HEK293T (cell line): ENCODE data around the gene BACH2.

ENCODE experiments used
- CTCF ChIA-PET: fragments of 350-600 bp; formaldehyde crosslinking; extraction: SDS; loops from one replicate; lab custom pipeline; 2021; ENCODE audit warnings: antibody characterized with exemption, inconsistent platforms; lab: Yijun Ruan, JAX
- POLR2A ChIA-PET: fragments of 350-600 bp; formaldehyde crosslinking; extraction: SDS; loops from one replicate; lab custom pipeline; 2020; ENCODE audit warnings: antibody characterized with exemption, inconsistent platforms; lab: Yijun Ruan, JAX
- DNase-seq: peaks from one replicate; pipeline ENCODE4 v3.0.0; 2012; ENCODE audit warnings: mixed read lengths; ENCODE audit errors: extremely low spot score
- ARNT ChIP-seq: fragments of 450-650 bp; IDR thresholded peaks from 2 replicates; pipeline ENCODE4 v1.6.1; 2017; ENCODE audit warnings: mild to moderate bottlenecking
- BHLHE40 ChIP-seq: fragments of 450-650 bp; IDR thresholded peaks from 2 replicates; pipeline ENCODE4 v1.6.1; 2016; ENCODE audit warnings: mild to moderate bottlenecking, moderate library complexity, borderline replicate concordance
- CTBP1 ChIP-seq: fragments of 450-650 bp; IDR thresholded peaks from 2 replicates; pipeline ENCODE4 v1.6.1; 2016; ENCODE audit warnings: borderline replicate concordance
- ELF4 ChIP-seq: fragments of 450-650 bp; IDR thresholded peaks from 2 replicates; pipeline ENCODE4 v1.6.1; 2017; ENCODE audit warnings: antibody characterized with exemption
- FOXA1 ChIP-seq: fragments of 450-650 bp; IDR thresholded peaks from 2 replicates; pipeline ENCODE4 v1.6.1; 2016; ENCODE audit warnings: mild to moderate bottlenecking
- FOXK2 ChIP-seq: fragments of 450-650 bp; IDR thresholded peaks from 2 replicates; pipeline ENCODE4 v1.6.1; 2016; ENCODE audit warnings: mild to moderate bottlenecking
- FOXM1 ChIP-seq: fragments of 450-650 bp; IDR thresholded peaks from 2 replicates; pipeline ENCODE4 v1.6.1; 2017; ENCODE audit warnings: mild to moderate bottlenecking, borderline replicate concordance
- HDGF ChIP-seq: fragments of 450-650 bp; IDR thresholded peaks from 2 replicates; pipeline ENCODE4 v1.6.1; 2017; ENCODE audit warnings: antibody characterized with exemption, borderline replicate concordance
- L3MBTL2 ChIP-seq: fragments of 450-650 bp; conservative IDR thresholded peaks from 2 replicates; pipeline ENCODE4 v1.6.1; 2016; ENCODE audit warnings: mild to moderate bottlenecking
- LEF1 ChIP-seq: fragments of 450-650 bp; IDR thresholded peaks from 2 replicates; pipeline ENCODE4 v1.6.1; 2017; ENCODE audit warnings: mild to moderate bottlenecking, borderline replicate concordance
- NFRKB ChIP-seq: fragments of 450-650 bp; IDR thresholded peaks from 2 replicates; pipeline ENCODE4 v1.6.1; 2016; ENCODE audit warnings: mild to moderate bottlenecking, moderate library complexity
- SP1 ChIP-seq: fragments of 450-650 bp; IDR thresholded peaks from 2 replicates; pipeline ENCODE4 v1.6.1; 2017
- SUZ12 ChIP-seq: fragments of 450-650 bp; IDR thresholded peaks from 2 replicates; pipeline ENCODE4 v1.6.1; 2016; ENCODE audit warnings: mild to moderate bottlenecking
- TARDBP ChIP-seq: fragments of 450-650 bp; IDR thresholded peaks from 2 replicates; pipeline ENCODE4 v1.6.1; 2016
- ZNF384 ChIP-seq: fragments of 450-650 bp; IDR thresholded peaks from 2 replicates; pipeline ENCODE4 v1.6.1; 2016
- TF ChIP-seq, protein P1 (sequence below): fragments of 450-650 bp; IDR thresholded peaks from 2 replicates; pipeline ENCODE4 v1.6.1; 2016

Gene BACH2

DNA sequence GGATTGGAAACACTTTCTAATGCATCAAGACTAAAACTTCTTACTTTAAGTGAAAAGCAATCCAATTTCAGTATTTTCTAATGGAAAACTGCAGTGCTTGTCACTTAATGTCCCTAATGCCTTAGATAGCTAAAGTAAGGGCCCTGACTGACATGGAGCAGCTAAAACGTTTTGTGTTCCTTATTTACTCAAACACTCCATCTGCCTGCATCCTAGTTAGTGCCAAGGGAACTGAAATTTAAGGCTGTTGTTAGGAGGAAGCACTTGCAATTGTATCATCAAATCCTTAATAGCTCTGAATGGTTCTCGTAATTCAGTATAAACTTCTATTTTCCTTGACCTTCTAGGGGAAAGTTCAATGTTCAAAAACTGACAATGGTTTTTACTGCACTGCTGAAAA lies 274.9 kb downstream of the BACH2 start:
- CTCF ChIA-PET = no interaction called here
- POLR2A ChIA-PET = no interaction called here
- TF ChIP-seq FOXK2 = no peak
- no peak for TF ChIP-seq ZNF384
- TF ChIP-seq SUZ12 = no peak
- TF ChIP-seq, protein P1, sequence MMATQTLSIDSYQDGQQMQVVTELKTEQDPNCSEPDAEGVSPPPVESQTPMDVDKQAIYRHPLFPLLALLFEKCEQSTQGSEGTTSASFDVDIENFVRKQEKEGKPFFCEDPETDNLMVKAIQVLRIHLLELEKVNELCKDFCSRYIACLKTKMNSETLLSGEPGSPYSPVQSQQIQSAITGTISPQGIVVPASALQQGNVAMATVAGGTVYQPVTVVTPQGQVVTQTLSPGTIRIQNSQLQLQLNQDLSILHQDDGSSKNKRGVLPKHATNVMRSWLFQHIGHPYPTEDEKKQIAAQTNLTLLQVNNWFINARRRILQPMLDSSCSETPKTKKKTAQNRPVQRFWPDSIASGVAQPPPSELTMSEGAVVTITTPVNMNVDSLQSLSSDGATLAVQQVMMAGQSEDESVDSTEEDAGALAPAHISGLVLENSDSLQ = no peak
- DNase-seq = no peak

DNA sequence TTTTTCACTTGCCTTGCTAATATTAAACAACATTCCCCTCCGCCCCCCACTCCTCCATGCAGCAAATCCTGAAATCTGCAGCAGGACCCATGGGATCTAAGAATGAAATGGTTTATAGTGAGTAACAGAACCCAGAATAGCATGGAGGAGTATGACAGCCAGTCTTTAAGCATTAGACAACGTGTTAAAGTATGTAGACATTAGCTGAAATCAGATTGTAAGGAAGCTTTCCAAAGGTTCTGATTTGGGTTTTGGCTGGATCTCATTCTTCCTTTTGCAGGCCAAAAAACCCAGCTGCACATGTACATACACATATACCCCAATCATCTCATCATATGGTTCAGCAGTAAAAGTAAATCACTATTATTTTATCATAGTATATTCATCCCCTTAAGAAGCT lies 275.9 kb downstream of the BACH2 start:
- ChIA-PET CTCF (no interaction called here), POLR2A (no interaction called here)
- TF ChIP-seq NFRKB = no peak
- no peak for TF ChIP-seq BHLHE40
- no peak for TF ChIP-seq FOXM1
- TF ChIP-seq SUZ12 = no peak
- no peak for TF ChIP-seq LEF1
- TF ChIP-seq FOXA1 = no peak
- TF ChIP-seq CTBP1 = no peak
- no peak for TF ChIP-seq ARNT
- TF ChIP-seq HDGF = no peak
- TF ChIP-seq, protein P1 = no peak
- DNase-seq = no peak

DNA sequence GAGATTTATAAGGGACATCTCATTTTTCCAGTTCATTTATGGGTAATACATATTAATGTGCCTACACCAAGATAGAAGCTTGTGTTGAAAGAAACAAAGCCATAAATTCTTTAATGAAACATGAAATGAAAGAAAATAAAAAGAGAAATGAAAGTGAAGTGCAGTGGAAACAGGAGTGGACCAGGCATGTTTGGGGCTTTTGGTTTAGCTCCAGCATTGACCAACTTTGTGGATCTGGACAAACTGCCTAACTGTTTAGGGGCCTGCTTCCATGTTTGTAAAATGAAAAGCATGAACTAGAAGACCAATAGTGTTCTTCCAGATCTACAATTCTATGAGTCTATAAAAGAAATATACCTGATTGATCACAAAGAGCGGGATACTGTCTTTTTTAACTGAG lies 277.4 kb downstream of the BACH2 start:
- ChIA-PET POLR2A (interaction anchor here (1.0 kb wide), 1 partner anchor 9 kb away, joined by 3 read pairs; no protein-coding TSS in a partner anchor), CTCF (no interaction called here)
- no peak for DNase-seq
- TF ChIP-seq FOXK2 (no peak), ZNF384 (no peak), CTBP1 (no peak), BHLHE40 (no peak), SP1 (no peak), ARNT (no peak)
- TF ChIP-seq, protein P1 = no peak

DNA sequence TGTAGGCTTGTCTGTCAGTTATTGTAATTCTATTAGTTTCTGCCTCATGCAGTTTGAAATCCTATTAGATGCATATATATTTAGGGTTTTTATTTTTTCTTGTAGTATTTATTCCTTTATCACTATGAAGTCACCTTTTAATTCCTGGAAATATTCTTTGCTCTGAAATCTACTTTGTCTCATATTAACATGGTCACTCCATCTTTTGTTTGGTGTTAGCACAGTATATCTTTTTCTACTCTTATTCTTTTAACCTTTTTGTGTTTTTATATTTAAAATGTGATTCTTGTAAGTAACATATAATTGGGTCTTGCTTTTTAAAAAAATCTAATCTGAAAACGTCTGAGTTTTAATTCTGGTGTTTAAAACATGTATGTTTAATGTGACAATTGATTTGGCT lies 280.8 kb downstream of the BACH2 start:
- CTCF ChIA-PET = no interaction called here
- DNase-seq = no peak
- TF ChIP-seq L3MBTL2 = no peak
- no peak for TF ChIP-seq ZNF384
- no peak for TF ChIP-seq HDGF
- no peak for TF ChIP-seq FOXM1
- no peak for TF ChIP-seq BHLHE40
- no peak for TF ChIP-seq ARNT
- no peak for TF ChIP-seq LEF1
- no peak for TF ChIP-seq SUZ12
- no peak for TF ChIP-seq TARDBP
- TF ChIP-seq SP1 = no peak
- no peak for TF ChIP-seq ELF4
- no peak for TF ChIP-seq FOXA1
- no peak for TF ChIP-seq NFRKB
- TF ChIP-seq, protein P1 = no peak
- no peak for TF ChIP-seq CTBP1
- no peak for TF ChIP-seq FOXK2
- POLR2A ChIA-PET = no interaction called here

DNA sequence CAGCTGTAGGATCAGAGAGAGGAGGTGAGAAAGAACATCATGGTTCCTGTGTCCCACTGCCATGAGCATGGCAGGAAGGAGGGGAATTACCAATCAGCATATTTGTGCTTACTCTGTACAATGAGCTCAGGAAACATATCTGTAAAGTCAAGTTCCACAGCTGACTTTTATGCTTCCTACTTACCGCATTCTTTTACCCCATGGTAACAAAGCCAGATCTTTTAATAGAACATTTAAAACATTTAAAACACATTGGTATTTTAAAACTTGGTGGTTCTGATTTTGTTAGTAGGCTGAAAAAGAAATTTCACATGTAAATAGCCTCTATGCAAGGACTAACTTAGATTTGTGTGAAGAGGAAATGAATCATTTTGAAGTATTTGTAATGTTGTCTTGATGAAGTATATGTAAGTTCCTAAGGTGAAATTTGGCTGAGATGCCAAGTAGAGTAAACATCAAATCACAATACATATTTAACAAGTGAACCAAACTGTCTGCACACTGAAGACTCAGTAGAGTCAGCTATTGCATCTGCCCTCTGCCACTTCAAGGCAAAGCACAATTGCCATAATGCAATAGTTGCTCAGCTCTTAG lies 287.6 kb downstream of the BACH2 start:
- DNase-seq = no peak
- TF ChIP-seq SP1 = no peak
- TF ChIP-seq, protein P1 = no peak
- TF ChIP-seq ELF4 = no peak
- TF ChIP-seq HDGF = no peak
- no peak for TF ChIP-seq SUZ12
- TF ChIP-seq NFRKB = no peak
- no peak for TF ChIP-seq FOXA1
- TF ChIP-seq BHLHE40 = no peak
- no peak for TF ChIP-seq L3MBTL2
- no peak for TF ChIP-seq LEF1
- TF ChIP-seq TARDBP = no peak
- no peak for TF ChIP-seq FOXM1
- TF ChIP-seq ARNT = no peak
- TF ChIP-seq CTBP1 = no peak
- no peak for TF ChIP-seq FOXK2
- TF ChIP-seq ZNF384 = no peak
- ChIA-PET POLR2A (no interaction called here), CTCF (no interaction called here)
